IMR-90 (cell line): ENCODE results near the gene LRRC8B. TPM values are rescaled to one million over a fixed set of nuclear protein-coding genes. Genes with fewer than 3 reads are reported as not detected.

Experiments used
- ATAC-seq: fragments of 200-7000 bp; cut with Tn5 transposase; 2 replicates; pipeline ENCODE4 v1.9.1; 2020; ENCODE audit warnings: low read depth, mild to moderate bottlenecking, moderate library complexity
- BruUV-seq: library from RNA; stranded (reverse); fragments of 400-500 nt; replicated peaks from 2 replicates; lab custom pipeline; 2021; lab: Mats Ljungman, UMichigan
- CTCF ChIA-PET: fragments of 300-600 bp; formaldehyde crosslinking; extraction: SDS; loops from one replicate; lab custom pipeline; 2021; ENCODE audit warnings: antibody characterized with exemption; lab: Yijun Ruan, JAX
- POLR2A ChIA-PET: fragments of 300-600 bp; sonication (Branson Sonifier 250); formaldehyde crosslinking; loops from one replicate; lab custom pipeline; 2022; ENCODE audit warnings: antibody characterized with exemption; ENCODE audit not compliant: unreplicated experiment; lab: Charles Lee
- DNase-seq: peaks from one replicate; pipeline ENCODE4 v3.0.0; 2013
- H2AFZ ChIP-seq: replicated peaks from 2 replicates; pipeline ENCODE3; 2013; ENCODE audit warnings: low read length, mild to moderate bottlenecking; ENCODE audit not compliant: poor library complexity
- H2AK5ac ChIP-seq: 2 replicates; pipeline ENCODE4 v1.6.1; 2013; ENCODE audit warnings: low read depth, low read length, inconsistent platforms
- H2AK9ac ChIP-seq: replicated peaks from 2 replicates; pipeline ENCODE3; 2013; ENCODE audit warnings: mild to moderate bottlenecking, low read depth, low read length, moderate library complexity; ENCODE audit not compliant: poor library complexity
- H2BK120ac ChIP-seq: 2 replicates; pipeline ENCODE4 v1.6.1; 2013; ENCODE audit warnings: low read depth, low read length, inconsistent platforms
- H2BK15ac ChIP-seq: 3 replicates; pipeline ENCODE4 v1.6.1; 2013; ENCODE audit warnings: low read depth, low read length, inconsistent platforms
- H2BK20ac ChIP-seq: 2 replicates; pipeline ENCODE4 v1.6.1; 2013; ENCODE audit warnings: low read depth, mild to moderate bottlenecking, inconsistent platforms, low read length, moderate library complexity
- H2BK5ac ChIP-seq: 2 replicates; pipeline ENCODE4 v1.6.1; 2013; ENCODE audit warnings: mild to moderate bottlenecking, low read depth, low read length, inconsistent platforms; ENCODE audit not compliant: poor library complexity, severe bottlenecking
- H3K14ac ChIP-seq: replicated peaks from 2 replicates; pipeline ENCODE4 v1.6.1; 2013; ENCODE audit warnings: low read depth, low read length, inconsistent platforms
- H3K18ac ChIP-seq: 2 replicates; pipeline ENCODE4 v1.6.1; 2013; ENCODE audit warnings: low read depth, low read length, control low read depth
- H3K23ac ChIP-seq: 2 replicates; pipeline ENCODE4 v1.6.1; 2013; ENCODE audit warnings: low read depth, low read length, inconsistent platforms
- H3K27ac ChIP-seq: 2 replicates; pipeline ENCODE4 v1.5.1; 2013; ENCODE audit warnings: mild to moderate bottlenecking, control low read depth, low read length; ENCODE audit not compliant: insufficient read depth
- H3K27me3 ChIP-seq: 2 replicates; pipeline ENCODE4 v1.6.1; 2013; ENCODE audit warnings: low read length; ENCODE audit not compliant: control insufficient read depth, insufficient read depth
- H3K36me3 ChIP-seq: 2 replicates; pipeline ENCODE4 v1.6.1; 2013; ENCODE audit warnings: low read length, mixed read lengths; ENCODE audit not compliant: control insufficient read depth, insufficient read depth
- H3K4ac ChIP-seq: 2 replicates; pipeline ENCODE4 v1.6.1; 2013; ENCODE audit warnings: low read depth, low read length, inconsistent platforms
- H3K4me1 ChIP-seq: 2 replicates; pipeline ENCODE4 v1.6.1; 2013; ENCODE audit warnings: low read length, mixed read lengths; ENCODE audit not compliant: control insufficient read depth, insufficient read depth
- H3K4me2 ChIP-seq: 2 replicates; pipeline ENCODE4 v1.6.1; 2013; ENCODE audit warnings: low read depth, mild to moderate bottlenecking, control low read depth, low read length, moderate library complexity
- H3K4me3 ChIP-seq: 2 replicates; pipeline ENCODE4 v1.5.1; 2013; ENCODE audit warnings: low read depth, mild to moderate bottlenecking, control low read depth, low read length, moderate library complexity; ENCODE audit not compliant: insufficient read depth
- H3K56ac ChIP-seq: 2 replicates; pipeline ENCODE4 v1.6.1; 2013; ENCODE audit warnings: low read length, inconsistent platforms; ENCODE audit not compliant: insufficient read depth; ENCODE audit errors: extremely low read depth
- H3K79me1 ChIP-seq, 2 experiments: 2 replicates each; pipeline ENCODE4 v1.6.1; 2013; ENCODE audit warnings: low read length in 2 of 2, inconsistent platforms in 1 of 2, low read depth in 1 of 2
- H3K9ac ChIP-seq: 2 replicates; pipeline ENCODE4 v1.6.1; 2013; ENCODE audit warnings: low read depth, low read length, control low read depth
- H3K9me1 ChIP-seq: 2 replicates; pipeline ENCODE4 v1.6.1; 2013; ENCODE audit warnings: low read length, inconsistent platforms; ENCODE audit not compliant: insufficient read depth
- H3K9me3 ChIP-seq: 2 replicates; pipeline ENCODE4 v1.6.1; 2013; ENCODE audit warnings: low read length; ENCODE audit not compliant: control insufficient read depth, insufficient read depth
- H4K20me1 ChIP-seq: 2 replicates; pipeline ENCODE4 v1.6.1; 2013; ENCODE audit warnings: low read length, inconsistent platforms; ENCODE audit not compliant: insufficient read depth
- H4K5ac ChIP-seq: 2 replicates; pipeline ENCODE4 v1.6.1; 2013; ENCODE audit warnings: mild to moderate bottlenecking, low read depth, low read length, control low read depth
- H4K8ac ChIP-seq, 2 experiments: 2 replicates each; pipeline ENCODE4 v1.6.1; 2013; ENCODE audit warnings: low read depth in 2 of 2, low read length in 2 of 2, control low read depth in 1 of 2, inconsistent platforms in 1 of 2
- H4K91ac ChIP-seq: 2 replicates; pipeline ENCODE4 v1.6.1; 2013; ENCODE audit warnings: low read depth, low read length, inconsistent platforms; ENCODE audit not compliant: insufficient read depth
- BHLHE40 ChIP-seq: fragments of 150-350 bp; IDR thresholded peaks from 2 replicates; pipeline ENCODE4 v1.6.1; 2016; ENCODE audit warnings: mild to moderate bottlenecking, low read depth, low read length
- CHD1 ChIP-seq: IDR thresholded peaks from 2 replicates; pipeline ENCODE4 v1.6.1; 2012; ENCODE audit warnings: low read depth, low read length, improper control_type of control experiment
- FOS ChIP-seq: fragments of 150-350 bp; IDR thresholded peaks from 2 replicates; pipeline ENCODE4 v1.6.1; 2016; ENCODE audit warnings: low read depth, low read length
- MAFK ChIP-seq: IDR thresholded peaks from 2 replicates; pipeline ENCODE4 v1.6.1; 2012; ENCODE audit warnings: low read depth, low read length, improper control_type of control experiment
- MAZ ChIP-seq: IDR thresholded peaks from 2 replicates; pipeline ENCODE4 v1.6.1; 2012; ENCODE audit warnings: low read depth, mild to moderate bottlenecking, low read length, improper control_type of control experiment, moderate library complexity, borderline replicate concordance
- NFE2L2 ChIP-seq: fragments of 150-350 bp; IDR thresholded peaks from 2 replicates; pipeline ENCODE4 v1.6.1; 2016; ENCODE audit warnings: low read depth, mild to moderate bottlenecking, low read length
- POLR2A ChIP-seq: IDR thresholded peaks from 2 replicates; pipeline ENCODE4 v1.6.1; 2012; ENCODE audit warnings: mild to moderate bottlenecking, low read depth, low read length
- RAD21 ChIP-seq: IDR thresholded peaks from 2 replicates; pipeline ENCODE4 v1.6.1; 2012; ENCODE audit warnings: low read length, improper control_type of control experiment
- RCOR1 ChIP-seq: IDR thresholded peaks from 2 replicates; pipeline ENCODE4 v1.6.1; 2012; ENCODE audit warnings: mild to moderate bottlenecking, low read length, improper control_type of control experiment; ENCODE audit not compliant: insufficient replicate concordance
- RFX5 ChIP-seq: IDR thresholded peaks from 2 replicates; pipeline ENCODE4 v1.8.0; 2012; ENCODE audit warnings: low read depth, mild to moderate bottlenecking, low read length, moderate library complexity
- SMC3 ChIP-seq: fragments of 150-350 bp; IDR thresholded peaks from 2 replicates; pipeline ENCODE4 v1.6.1; 2016; ENCODE audit warnings: low read depth, mild to moderate bottlenecking, antibody characterized with exemption, low read length, moderate library complexity
- WGBS, 2 experiments: methylation state at CpG; one replicate each; pipeline versions ENCODE4 v1.1.5 to v1.1.7; 2013; ENCODE audit warnings: missing lambda C conversion rate in 2 of 2; ENCODE audit not compliant: insufficient read length in 1 of 2; ENCODE audit errors: extremely low coverage in 2 of 2; 5-methylcytosine and 5-hydroxymethylcytosine counted together
- dilution Hi-C: fragments of 300-500 bp; cut with HindIII; formaldehyde crosslinking; loops from one replicate; pipeline ENCODE4 v1.14.3; 2018; ENCODE audit warnings: low sequenced_read_pairs; ENCODE audit not compliant: unreplicated experiment
- in situ Hi-C: fragments of 300-500 bp; cut with MboI; formaldehyde crosslinking; loops from 3 replicates; pipeline ENCODE4 v1.14.3; 2019; ENCODE audit warnings: low sequenced_read_pairs, inconsistent platforms, mixed read lengths
- intact Hi-C: fragments of 100-400 bp; cut with micrococcal nuclease; formaldehyde crosslinking; loops from 2 replicates; pipeline ENCODE4 v1.10.0; 2022
- polyA plus RNA-seq, 3 experiments: library from polyadenylated mRNA; depleted of rRNA; stranded (reverse); fragments of >200 nt; gene quantifications; 2 replicates each; pipeline ENCODE4 v1.2.3, GENCODE V29; 2012; ENCODE audit warnings: low replicate concordance in 1 of 3
- total RNA-seq: library from RNA; depleted of rRNA; stranded (reverse); fragments of >200 nt; gene quantifications from 2 replicates; pipeline ENCODE4 v1.2.3, GENCODE V29; 2012
- TF ChIP-seq, protein P1 (sequence below): fragments of 150-350 bp; IDR thresholded peaks from 2 replicates; pipeline ENCODE4 v1.6.1; 2017; ENCODE audit warnings: mild to moderate bottlenecking, antibody characterized with exemption, low read length, low read depth
- TF ChIP-seq, protein P2 (sequence below): fragments of 150-350 bp; IDR thresholded peaks from 2 replicates; pipeline ENCODE4 v1.6.1; 2016; ENCODE audit warnings: low read depth, mild to moderate bottlenecking, low read length, moderate library complexity, borderline replicate concordance
- TF ChIP-seq, protein P3 (sequence below): conservative IDR thresholded peaks from 2 replicates; pipeline ENCODE4 v1.5.1; 2012; ENCODE audit warnings: mild to moderate bottlenecking, low read depth, low read length, improper control_type of control experiment

The LRRC8B gene
- total and polyA plus RNA-seq, 2 of the 4 experiments (the other 2 are of a cell fraction) = 0.74 to 1.8 TPM

DNA sequence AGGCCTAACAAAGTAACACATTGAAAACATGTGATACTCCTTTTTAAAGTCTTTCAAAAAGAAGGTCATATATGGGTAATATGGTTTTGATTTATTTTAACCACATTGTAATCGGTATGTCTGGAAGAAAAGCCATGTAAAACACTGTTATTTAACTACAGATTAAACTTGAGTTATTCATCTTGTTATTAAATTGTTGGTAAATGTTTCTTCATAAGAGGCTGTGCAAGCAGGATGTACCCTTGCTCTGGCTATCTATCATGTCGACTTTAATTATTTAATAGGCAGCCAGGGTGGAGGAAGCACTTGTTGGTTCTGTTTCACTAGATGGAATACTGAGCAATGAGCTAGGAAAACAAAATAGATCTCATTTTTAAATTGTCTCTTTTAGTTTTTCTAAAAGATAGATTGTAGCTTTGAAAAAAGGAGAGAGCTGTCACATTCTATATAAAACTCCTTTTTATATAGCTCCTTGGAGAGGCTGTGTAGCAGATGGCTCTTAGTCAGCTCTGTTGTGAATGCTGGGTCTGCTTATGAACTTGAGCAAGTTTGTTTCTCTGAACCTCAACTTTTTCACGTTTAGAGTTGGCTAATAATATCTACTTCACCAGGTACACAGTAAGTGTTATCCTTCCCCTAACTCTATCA, 39.5 kb downstream of the LRRC8B start:
- no TSS peak for BruUV-seq
- H3K4me1 ChIP-seq = no peaks in the 10 kb centered on the region
- H2BK120ac ChIP-seq = no peak overlapping the region
- no peak overlapping the region for H4K8ac ChIP-seq
- no peak for ATAC-seq
- no peaks in the 10 kb centered on the region for H3K9me3 ChIP-seq
- no peak overlapping the region for H3K4me2 ChIP-seq
- H2BK20ac ChIP-seq = no peak overlapping the region
- H3K9ac ChIP-seq = no peak overlapping the region
- TF ChIP-seq FOS (no peak), BHLHE40 (no peak), RCOR1 (no peak), RAD21 (no peak), MAZ (no peak), SMC3 (no peak), RFX5 (no peak), CHD1 (no peak), POLR2A (no peak), NFE2L2 (no peak), MAFK (no peak)
- TF ChIP-seq, protein P1, sequence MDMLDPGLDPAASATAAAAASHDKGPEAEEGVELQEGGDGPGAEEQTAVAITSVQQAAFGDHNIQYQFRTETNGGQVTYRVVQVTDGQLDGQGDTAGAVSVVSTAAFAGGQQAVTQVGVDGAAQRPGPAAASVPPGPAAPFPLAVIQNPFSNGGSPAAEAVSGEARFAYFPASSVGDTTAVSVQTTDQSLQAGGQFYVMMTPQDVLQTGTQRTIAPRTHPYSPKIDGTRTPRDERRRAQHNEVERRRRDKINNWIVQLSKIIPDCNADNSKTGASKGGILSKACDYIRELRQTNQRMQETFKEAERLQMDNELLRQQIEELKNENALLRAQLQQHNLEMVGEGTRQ = no peak
- TF ChIP-seq, protein P2, sequence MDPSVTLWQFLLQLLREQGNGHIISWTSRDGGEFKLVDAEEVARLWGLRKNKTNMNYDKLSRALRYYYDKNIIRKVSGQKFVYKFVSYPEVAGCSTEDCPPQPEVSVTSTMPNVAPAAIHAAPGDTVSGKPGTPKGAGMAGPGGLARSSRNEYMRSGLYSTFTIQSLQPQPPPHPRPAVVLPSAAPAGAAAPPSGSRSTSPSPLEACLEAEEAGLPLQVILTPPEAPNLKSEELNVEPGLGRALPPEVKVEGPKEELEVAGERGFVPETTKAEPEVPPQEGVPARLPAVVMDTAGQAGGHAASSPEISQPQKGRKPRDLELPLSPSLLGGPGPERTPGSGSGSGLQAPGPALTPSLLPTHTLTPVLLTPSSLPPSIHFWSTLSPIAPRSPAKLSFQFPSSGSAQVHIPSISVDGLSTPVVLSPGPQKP = no peak
- TF ChIP-seq, protein P3, sequence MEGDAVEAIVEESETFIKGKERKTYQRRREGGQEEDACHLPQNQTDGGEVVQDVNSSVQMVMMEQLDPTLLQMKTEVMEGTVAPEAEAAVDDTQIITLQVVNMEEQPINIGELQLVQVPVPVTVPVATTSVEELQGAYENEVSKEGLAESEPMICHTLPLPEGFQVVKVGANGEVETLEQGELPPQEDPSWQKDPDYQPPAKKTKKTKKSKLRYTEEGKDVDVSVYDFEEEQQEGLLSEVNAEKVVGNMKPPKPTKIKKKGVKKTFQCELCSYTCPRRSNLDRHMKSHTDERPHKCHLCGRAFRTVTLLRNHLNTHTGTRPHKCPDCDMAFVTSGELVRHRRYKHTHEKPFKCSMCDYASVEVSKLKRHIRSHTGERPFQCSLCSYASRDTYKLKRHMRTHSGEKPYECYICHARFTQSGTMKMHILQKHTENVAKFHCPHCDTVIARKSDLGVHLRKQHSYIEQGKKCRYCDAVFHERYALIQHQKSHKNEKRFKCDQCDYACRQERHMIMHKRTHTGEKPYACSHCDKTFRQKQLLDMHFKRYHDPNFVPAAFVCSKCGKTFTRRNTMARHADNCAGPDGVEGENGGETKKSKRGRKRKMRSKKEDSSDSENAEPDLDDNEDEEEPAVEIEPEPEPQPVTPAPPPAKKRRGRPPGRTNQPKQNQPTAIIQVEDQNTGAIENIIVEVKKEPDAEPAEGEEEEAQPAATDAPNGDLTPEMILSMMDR = no peak
- no peak overlapping the region for H3K18ac ChIP-seq
- no peak overlapping the region for H3K56ac ChIP-seq
- no peak overlapping the region for H2AFZ ChIP-seq
- no peak overlapping the region for H3K27ac ChIP-seq
- no peak overlapping the region for H2BK15ac ChIP-seq
- no peaks in the 10 kb centered on the region for H3K9me1 ChIP-seq
- no peak overlapping the region for H3K23ac ChIP-seq
- no peaks in the 10 kb centered on the region for H3K79me1 ChIP-seq
- no peak overlapping the region for H3K14ac ChIP-seq
- no peak overlapping the region for H4K91ac ChIP-seq
- no peak overlapping the region for H2AK9ac ChIP-seq
- H3K27me3 ChIP-seq = no peaks in the 10 kb centered on the region
- H3K4ac ChIP-seq = no peak overlapping the region
- no peak overlapping the region for H4K5ac ChIP-seq
- no peaks in the 10 kb centered on the region for H4K20me1 ChIP-seq
- ChIA-PET POLR2A (no interaction called here), CTCF (no interaction called here)
- no peak overlapping the region for H2BK5ac ChIP-seq
- in situ Hi-C loops (no loop called here), intact Hi-C loops (no loop called here), dilution Hi-C loops (no loop called here)
- H3K4me3 ChIP-seq = no peak overlapping the region
- no peak for DNase-seq
- WGBS, 2 experiments = 100% methylated on average over 1 of the region's 3 CpGs; no CpG with 5 or more reads in 1 of the 2 experiments
- no peaks in the 10 kb centered on the region for H3K36me3 ChIP-seq
- no peak overlapping the region for H2AK5ac ChIP-seq
